Hepatocyte (in vitro differentiated cells): ENCODE measurements around the gene ANKS1B. TPM values are rescaled to one million over a fixed set of nuclear protein-coding genes. Genes with fewer than 3 reads are reported as not detected.

Experiments used
- DNase-seq: peaks from one replicate; pipeline ENCODE4 v3.0.0-alpha.2; 2016; ENCODE audit warnings: low spot score
- H2AFZ ChIP-seq: fragments of 200-600 bp; sonication (generic); 2 replicates; pipeline ENCODE4 v1.6.0; 2016; ENCODE audit warnings: antibody characterized with exemption, mild to moderate bottlenecking
- H3K27ac ChIP-seq: fragments of 200-600 bp; sonication (generic); 2 replicates; pipeline ENCODE4 v1.5.1; 2016; ENCODE audit warnings: mild to moderate bottlenecking
- H3K27me3 ChIP-seq: fragments of 200-600 bp; sonication (generic); 2 replicates; pipeline ENCODE4 v1.6.1; 2016
- H3K36me3 ChIP-seq: fragments of 200-600 bp; sonication (generic); replicated peaks from 2 replicates; pipeline ENCODE4 v1.5.1; 2016; ENCODE audit warnings: low read depth; ENCODE audit not compliant: insufficient read depth
- H3K4me1 ChIP-seq: fragments of 200-600 bp; sonication (generic); 2 replicates; pipeline ENCODE4 v1.5.1; 2016; ENCODE audit warnings: mild to moderate bottlenecking, moderate library complexity; ENCODE audit not compliant: insufficient read depth
- H3K4me2 ChIP-seq: fragments of 200-600 bp; sonication (generic); 2 replicates; pipeline ENCODE4 v1.6.0; 2016
- H3K4me3 ChIP-seq: fragments of 200-600 bp; sonication (generic); 2 replicates; pipeline ENCODE4 v1.5.1; 2016; ENCODE audit warnings: mild to moderate bottlenecking
- H3K79me2 ChIP-seq: fragments of 200-600 bp; sonication (generic); 2 replicates; pipeline ENCODE4 v1.6.0; 2017; ENCODE audit warnings: mild to moderate bottlenecking
- H3K9me2 ChIP-seq: fragments of 200-600 bp; sonication (generic); replicated peaks from 2 replicates; pipeline ENCODE4 v1.6.0; 2017; ENCODE audit warnings: mild to moderate bottlenecking; ENCODE audit not compliant: insufficient read depth
- H3K9me3 ChIP-seq: fragments of 200-600 bp; sonication (generic); 2 replicates; pipeline ENCODE4 v1.5.1; 2016; ENCODE audit warnings: low read depth, mild to moderate bottlenecking
- H4K20me1 ChIP-seq: fragments of 200-600 bp; sonication (generic); 2 replicates; pipeline ENCODE4 v1.6.0; 2016; ENCODE audit warnings: mild to moderate bottlenecking; ENCODE audit not compliant: insufficient read depth, poor library complexity, severe bottlenecking
- CTCF ChIP-seq: fragments of 200-600 bp; sonication (generic); IDR thresholded peaks from 2 replicates; pipeline ENCODE4 v1.5.1; 2016; ENCODE audit warnings: antibody characterized with exemption, mild to moderate bottlenecking; ENCODE audit not compliant: poor library complexity
- EZH2 ChIP-seq: fragments of 200-600 bp; sonication (generic); IDR thresholded peaks from 2 replicates; pipeline ENCODE4 v1.6.1; 2016; ENCODE audit warnings: antibody characterized with exemption, mild to moderate bottlenecking, borderline replicate concordance
- EZH2phosphoT487 ChIP-seq: fragments of 200-600 bp; sonication (generic); IDR thresholded peaks from one replicate; pipeline ENCODE4 v1.6.1; 2018; ENCODE audit warnings: antibody characterized with exemption, mild to moderate bottlenecking, low read depth, moderate library complexity; ENCODE audit not compliant: unreplicated experiment, severe bottlenecking
- whole genome bisulfite sequencing: methylation state at CpG from one replicate; pipeline ENCODE4 v1.1.6; 2016; ENCODE audit warnings: low lambda C conversion rate; ENCODE audit errors: missing lambda C conversion rate; 5-methylcytosine and 5-hydroxymethylcytosine counted together
- polyA plus RNA-seq: library from polyadenylated mRNA; unstranded; fragments of >200 nt; fragmentation: Nextera tagmentation; extraction: Ambion mirVana; gene quantifications from 2 replicates; pipeline ENCODE4 v1.2.1, GENCODE V29; 2016
- total RNA-seq: library from RNA; depleted of rRNA; stranded (reverse); fragments of >200 nt; gene quantifications from 2 replicates; pipeline ENCODE4 v1.2.3, GENCODE V29; 2014

Gene ANKS1B
- total and polyA plus RNA-seq, 2 experiments from 2014 or later: 1.6 to 2.2 TPM

- WGBS: 52% methylated on average over 6 of the region's 6 CpGs
- no peak for DNase-seq
- no peak overlapping the region for H2AFZ ChIP-seq
- H3K27ac ChIP-seq: no peak overlapping the region
- H3K36me3 ChIP-seq: no peaks in the 10 kb centered on the region
- no peak for TF ChIP-seq EZH2
- no peak for TF ChIP-seq EZH2phosphoT487
- TF ChIP-seq CTCF: no peak
- H3K27me3 ChIP-seq: no peaks in the 10 kb centered on the region
- no peaks in the 10 kb centered on the region for H4K20me1 ChIP-seq
- no peak overlapping the region for H3K4me2 ChIP-seq
- no peaks in the 10 kb centered on the region for H3K79me2 ChIP-seq
- no peaks in the 10 kb centered on the region for H3K4me1 ChIP-seq
- no peaks in the 10 kb centered on the region for H3K9me3 ChIP-seq
- no peaks in the 10 kb centered on the region for H3K9me2 ChIP-seq
- H3K4me3 ChIP-seq: no peak overlapping the region
Observed at GRCh38 chr12:98870504-98870903, 1114.2 kb downstream of the ANKS1B start.

- Histone ChIP-seq H3K9me3 (no peaks in the 10 kb centered on the region), H3K79me2 (no peaks in the 10 kb centered on the region), H3K4me1 (no peaks in the 10 kb centered on the region), H3K36me3 (no peaks in the 10 kb centered on the region), H3K27me3 (no peaks in the 10 kb centered on the region), H3K9me2 (no peaks in the 10 kb centered on the region), H4K20me1 (no peaks in the 10 kb centered on the region), H3K27ac (no peak overlapping the region), H3K4me3 (no peak overlapping the region), H2AFZ (no peak overlapping the region), H3K4me2 (no peak overlapping the region)
- DNase-seq: no peak
- 81% methylated on average over 2 of the region's 2 CpGs for WGBS
- no peak for TF ChIP-seq EZH2
- TF ChIP-seq EZH2phosphoT487: no peak
- TF ChIP-seq CTCF: no peak
Observed at GRCh38 chr12:98869886-98870503, 1114.7 kb downstream of the ANKS1B start.

- Histone ChIP-seq H3K27ac (no peak overlapping the region), H3K27me3 (no peaks in the 10 kb centered on the region), H3K4me2 (no peak overlapping the region), H3K9me3 (no peaks in the 10 kb centered on the region), H3K4me1 (no peaks in the 10 kb centered on the region), H4K20me1 (no peaks in the 10 kb centered on the region), H2AFZ (no peak overlapping the region), H3K9me2 (no peaks in the 10 kb centered on the region), H3K79me2 (no peaks in the 10 kb centered on the region), H3K4me3 (no peak overlapping the region), H3K36me3 (no peaks in the 10 kb centered on the region)
- DNase-seq: no peak
- 44% methylated on average over 4 of the region's 4 CpGs for WGBS
- TF ChIP-seq CTCF (no peak), EZH2 (no peak), EZH2phosphoT487 (no peak)
Observed at GRCh38 chr12:98868538-98868937, 1116.2 kb downstream of the ANKS1B start.

- Histone ChIP-seq H3K9me2 (no peaks in the 10 kb centered on the region), H3K4me2 (no peak overlapping the region), H3K27ac (no peak overlapping the region), H3K36me3 (no peaks in the 10 kb centered on the region), H3K27me3 (no peaks in the 10 kb centered on the region), H3K4me1 (no peaks in the 10 kb centered on the region), H2AFZ (no peak overlapping the region), H4K20me1 (no peaks in the 10 kb centered on the region), H3K9me3 (no peaks in the 10 kb centered on the region), H3K79me2 (no peaks in the 10 kb centered on the region), H3K4me3 (no peak overlapping the region)
- DNase-seq: no peak
- TF ChIP-seq EZH2phosphoT487: no peak
- no peak for TF ChIP-seq CTCF
- no peak for TF ChIP-seq EZH2
- 79% methylated on average over 6 of the region's 6 CpGs for WGBS
Observed at GRCh38 chr12:98868076-98868475, 1116.7 kb downstream of the ANKS1B start.
